Right cardiac atrium (tissue), 5 donors: ENCODE results near the gene CSK. TPM values are rescaled to one million over a fixed set of nuclear protein-coding genes. Genes with fewer than 3 reads are reported as not detected.

Experiments
- ATAC-seq, 2 donors: fragments of 200-7000 bp; cut with Tn5 transposase; one replicate each; pipeline versions ENCODE4 v1.8.0 to v1.9.1; 2020; ENCODE audit warnings: moderate library complexity in 2 of 2, mild to moderate bottlenecking in 1 of 2
- DNase-seq, 3 donors: peaks; one replicate each; pipeline ENCODE4 v3.0.0-alpha.2; 2020
- H3K27ac ChIP-seq: one replicate; pipeline ENCODE4 v1.5.1; 2013; ENCODE audit warnings: mild to moderate bottlenecking, low read length, control low read depth, moderate library complexity
- H3K27me3 ChIP-seq: one replicate; pipeline ENCODE4 v1.6.1; 2013; ENCODE audit not compliant: control insufficient read depth, insufficient read depth
- H3K4me1 ChIP-seq: one replicate; pipeline ENCODE4 v1.6.1; 2013; ENCODE audit warnings: low read length; ENCODE audit not compliant: control insufficient read depth, insufficient read depth
- H3K4me3 ChIP-seq: one replicate; pipeline ENCODE4 v1.5.1; 2013; ENCODE audit warnings: low read length, control low read depth
- H3K9me3 ChIP-seq: one replicate; pipeline ENCODE4 v1.6.1; 2013; ENCODE audit warnings: low read length; ENCODE audit not compliant: control insufficient read depth
- WGBS: extraction: QIAGEN DNeasy Blood & Tissue Kit; methylation state at CpG from one replicate; pipeline ENCODE4 v1.1.7; 2013; 5-methylcytosine and 5-hydroxymethylcytosine counted together
- intact Hi-C, 4 donors: fragments of 100-400 bp; cut with DNase I; formaldehyde crosslinking; loops; one replicate each; pipeline versions ENCODE4 v1.11.0 to v1.14.0; 2022 to 2023
- polyA plus RNA-seq: library from polyadenylated mRNA; stranded (reverse); fragments of 200-250 nt; gene quantifications from one replicate; pipeline ENCODE4 v1.2.3, GENCODE V29; 2013
- total RNA-seq, 4 donors: library from RNA; stranded (reverse); fragmentation: NEBNext Ultra II Directional; extraction: Animal tissue kit (Norgen Biotek cat#: 25700); gene quantifications; one replicate each; pipeline ENCODE4 v1.2.1, GENCODE V29; 2021
- donor health status: healthy with polysubstance abuse.
- donor health status: DM: no; HTN: yes; CAD: no.
- donor health status: DM: no; HTN: no; CAD: no.
- donor health status: DM: no; HTN: yes; CAD: no; lungs with severe emphysema.
- donor health status: DM: yes; HTN: yes; CAD: no.

Gene CSK
- total and polyA plus RNA-seq, 5 donors, result 44.3 to 68.3 (median 59.3) TPM

- H3K27me3 ChIP-seq, result no peaks in the 10 kb centered on the region
- H3K27ac ChIP-seq, result peak overlapping the region; percentile 85
- intact Hi-C loops, result loop anchor here in 1 of 4 donors (10.0 kb wide), 1 partner anchor 47 kb away; no protein-coding TSS in a partner anchor
- H3K9me3 ChIP-seq, result no peaks in the 10 kb centered on the region
- H3K4me3 ChIP-seq, result no peak overlapping the region
- WGBS, result 33% methylated on average over 13 of the region's 13 CpGs
- H3K4me1 ChIP-seq, result peaks cover 46% of the 10 kb centered on the region
- peak; percentile 20 to 35 for ATAC-seq
- peak; percentile 62 to 86 (median 84) for DNase-seq
Observed at GRCh38 chr15:74787251-74788041, 5.6 kb downstream of the CSK start.

- intact Hi-C loops, result loop anchor here in 1 of 4 donors (10.0 kb wide), 1 partner anchor 47 kb away; no protein-coding TSS in a partner anchor
- WGBS, result 47% methylated on average over 7 of the region's 7 CpGs
- DNase-seq (no peak), ATAC-seq (no peak)
- H3K27me3 ChIP-seq, result no peaks in the 10 kb centered on the region
- no peak overlapping the region for H3K4me3 ChIP-seq
- H3K4me1 ChIP-seq, result peaks cover 44% of the 10 kb centered on the region
- H3K9me3 ChIP-seq, result no peaks in the 10 kb centered on the region
- H3K27ac ChIP-seq, result peak overlapping the region; percentile 85
Observed at GRCh38 chr15:74788042-74788682, 6.3 kb downstream of the CSK start.

DNA sequence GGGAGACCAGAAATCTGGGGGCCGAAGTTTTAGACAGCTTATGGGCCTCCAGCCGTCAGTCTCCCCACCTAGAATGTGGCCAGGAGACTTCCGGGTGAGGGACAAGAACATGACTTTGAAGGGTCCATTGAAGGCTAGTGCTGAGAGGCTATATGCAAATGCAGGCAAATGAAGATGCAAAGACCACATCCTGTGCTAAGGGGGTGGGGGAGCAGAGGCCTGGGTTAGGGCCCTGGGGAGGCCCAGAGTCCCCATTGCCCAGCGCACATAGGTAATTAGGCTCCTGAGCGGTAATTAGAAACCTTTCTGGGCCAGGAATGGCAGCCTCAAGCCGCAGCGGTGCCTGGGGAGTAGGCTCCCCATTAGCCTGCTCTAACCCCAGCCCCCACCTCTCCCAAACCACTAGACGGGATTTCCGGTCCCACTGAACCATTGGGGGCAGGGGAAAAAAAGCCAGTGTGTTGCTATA is 6.8 kb downstream of the CSK start:
- ATAC-seq (no peak), DNase-seq (peak in 1 of 3 donors; percentile 54)
- peak overlapping the region; percentile 85 for H3K27ac ChIP-seq
- H3K4me3 ChIP-seq, result no peak overlapping the region
- no peaks in the 10 kb centered on the region for H3K27me3 ChIP-seq
- no peaks in the 10 kb centered on the region for H3K9me3 ChIP-seq
- WGBS, result 63% methylated on average over 9 of the region's 9 CpGs
- intact Hi-C loops, result loop anchor here in 1 of 4 donors (10.0 kb wide), 1 partner anchor 46 kb away; no protein-coding TSS in a partner anchor
- H3K4me1 ChIP-seq, result peaks cover 40% of the 10 kb centered on the region

DNA sequence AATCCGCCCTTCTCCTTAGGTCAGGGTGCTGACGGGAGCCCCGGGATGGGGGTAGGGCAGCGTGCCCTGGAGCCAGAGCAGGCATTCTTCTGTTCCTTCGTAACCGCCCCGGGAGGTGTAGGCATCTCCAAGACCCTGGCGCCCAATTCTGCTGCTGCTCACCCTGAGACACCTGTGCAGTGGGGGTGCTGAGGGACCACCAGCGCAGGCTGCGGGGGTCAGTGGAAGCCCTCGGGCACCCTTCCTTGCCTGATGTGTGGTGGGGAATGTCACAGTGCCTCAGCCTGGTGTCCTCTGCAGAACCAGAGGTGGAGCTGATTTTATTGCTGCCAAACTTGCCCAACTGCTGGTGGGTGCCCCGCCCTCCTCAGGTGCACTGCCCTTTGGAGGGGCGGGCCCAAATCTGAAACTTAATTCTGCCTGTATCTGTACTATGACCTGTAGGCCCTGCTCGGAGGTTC is 7.3 kb downstream of the CSK start:
- H3K27me3 ChIP-seq, result no peaks in the 10 kb centered on the region
- peak overlapping the region; percentile 85 for H3K27ac ChIP-seq
- H3K9me3 ChIP-seq, result no peaks in the 10 kb centered on the region
- intact Hi-C loops, result loop anchor here in 1 of 4 donors (10.0 kb wide), 1 partner anchor 46 kb away; no protein-coding TSS in a partner anchor
- ATAC-seq (no peak), DNase-seq (peak in 2 of 3 donors; percentile 60 to 64)
- 57% methylated on average over 14 of the region's 14 CpGs for WGBS
- H3K4me1 ChIP-seq, result peaks cover 37% of the 10 kb centered on the region
- no peak overlapping the region for H3K4me3 ChIP-seq

DNA sequence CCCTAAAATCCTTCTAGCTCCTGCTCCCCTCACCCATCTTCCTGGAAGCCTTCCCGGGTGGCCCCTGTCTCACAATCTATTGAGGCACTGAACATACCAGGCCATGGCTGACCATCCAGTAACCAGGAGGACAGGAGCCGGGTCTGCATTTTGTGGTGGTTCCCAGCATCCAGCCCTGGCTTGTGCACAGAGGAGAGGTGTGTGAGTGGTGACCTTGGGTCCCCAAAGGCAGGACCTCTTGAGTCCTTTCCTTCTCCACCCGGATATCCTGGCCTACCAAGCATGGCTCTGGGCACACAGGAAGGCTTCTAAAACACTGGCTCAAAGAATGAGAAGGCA is 7.8 kb downstream of the CSK start:
- no peak for DNase-seq
- ATAC-seq, result no peak
- H3K27ac ChIP-seq, result peak overlapping the region; percentile 85
- H3K9me3 ChIP-seq, result no peaks in the 10 kb centered on the region
- no peaks in the 10 kb centered on the region for H3K27me3 ChIP-seq
- intact Hi-C loops, result loop anchor here in 1 of 4 donors (10.0 kb wide), 1 partner anchor 45 kb away; no protein-coding TSS in a partner anchor
- 29% methylated on average over 3 of the region's 3 CpGs for WGBS
- H3K4me1 ChIP-seq, result peaks cover 37% of the 10 kb centered on the region
- H3K4me3 ChIP-seq, result no peak overlapping the region

DNA sequence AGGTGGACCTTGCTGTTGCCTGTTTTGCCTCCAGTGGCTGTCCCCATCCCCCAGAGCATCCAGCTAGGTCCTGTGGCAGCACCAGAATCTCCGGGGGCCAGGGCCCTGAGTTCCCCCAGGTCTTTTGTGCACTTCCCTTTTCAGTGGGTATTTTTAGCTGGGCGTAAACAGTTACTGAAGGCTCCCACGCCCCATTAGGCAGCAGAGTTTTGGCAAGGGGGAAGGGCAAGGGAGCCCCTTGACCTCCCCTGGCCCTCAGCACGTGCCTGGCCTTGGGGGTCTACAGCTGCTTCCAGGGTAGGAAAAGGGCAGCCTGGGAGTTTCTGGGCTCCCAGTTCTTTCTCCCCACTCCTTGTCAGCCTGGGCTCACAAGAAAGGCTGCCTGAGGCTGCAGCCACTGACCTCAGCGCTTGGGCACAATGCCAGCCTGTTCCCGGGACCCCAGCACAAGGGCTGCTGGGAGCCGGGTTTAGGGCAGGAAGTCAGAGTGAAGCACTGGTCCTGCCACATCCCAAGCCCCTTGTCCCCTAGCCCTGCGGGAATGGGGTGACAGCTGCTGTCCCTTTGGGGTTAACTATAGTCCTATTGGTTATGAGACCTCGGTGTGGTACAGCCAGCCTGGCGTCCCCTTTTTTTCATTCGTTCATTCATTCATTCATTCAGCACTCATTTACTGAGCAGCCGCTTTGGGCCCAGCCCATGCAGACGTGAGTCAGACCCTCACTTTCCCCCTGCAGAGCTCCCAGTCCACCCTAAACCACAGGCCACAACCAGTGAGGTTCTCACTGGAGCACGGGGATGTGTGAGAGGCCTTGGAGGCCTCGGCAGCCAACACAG is 8.4 kb downstream of the CSK start:
- Histone ChIP-seq H3K27me3 (no peaks in the 10 kb centered on the region), H3K9me3 (no peaks in the 10 kb centered on the region), H3K4me3 (no peak overlapping the region), H3K4me1 (peaks cover 37% of the 10 kb centered on the region), H3K27ac (peak overlapping the region; percentile 85)
- peak; percentile 34 for ATAC-seq
- DNase-seq, result peak; percentile 87 to 95 (median 94)
- intact Hi-C loops, result no loop called here
- WGBS, result 16% methylated on average over 15 of the region's 15 CpGs

DNA sequence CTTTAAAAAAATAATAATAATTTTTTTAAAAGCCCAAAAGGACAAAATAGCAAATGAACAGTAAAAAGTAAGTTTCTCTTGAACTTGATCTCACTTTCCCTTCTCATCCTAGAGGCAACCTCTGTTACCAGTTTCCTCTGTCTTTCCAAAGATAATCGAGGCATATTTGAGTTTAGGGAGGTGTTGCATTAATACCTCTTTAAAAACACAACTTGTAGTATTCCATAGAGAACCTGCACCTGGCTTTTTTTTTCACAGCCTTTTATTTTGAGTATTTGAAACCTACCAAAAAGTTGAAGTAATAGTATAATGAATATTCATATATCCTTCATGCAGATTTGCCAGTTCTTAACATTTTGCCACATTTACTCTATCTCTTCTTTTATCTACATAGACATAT is 9.1 kb downstream of the CSK start:
- Histone ChIP-seq H3K4me1 (peaks cover 37% of the 10 kb centered on the region), H3K4me3 (no peak overlapping the region), H3K9me3 (no peaks in the 10 kb centered on the region), H3K27ac (no peak overlapping the region), H3K27me3 (no peaks in the 10 kb centered on the region)
- no peak for DNase-seq
- ATAC-seq, result no peak
- WGBS, result 53% methylated on average over 1 of the region's 1 CpG
- intact Hi-C loops, result no loop called here

DNA sequence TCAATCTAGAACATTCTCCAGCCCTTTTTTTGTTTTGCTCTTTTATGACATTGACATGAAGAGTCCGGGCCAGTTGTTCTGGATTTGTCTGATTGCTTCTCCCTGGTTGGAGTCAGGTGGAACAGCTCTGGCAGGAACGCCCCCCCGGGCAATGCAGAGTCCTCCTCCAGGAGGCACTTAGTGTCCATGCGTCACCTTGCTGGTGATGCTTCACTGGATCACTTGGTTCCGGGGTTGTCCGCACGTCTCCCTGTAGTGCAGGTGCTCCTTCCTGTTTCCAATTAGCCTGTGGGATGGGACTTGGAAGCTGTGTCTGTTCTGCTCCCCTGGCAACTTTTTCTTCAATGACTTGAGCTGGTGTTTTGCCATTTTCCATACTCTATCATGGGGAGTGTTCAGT is 9.8 kb downstream of the CSK start:
- H3K27me3 ChIP-seq, result no peaks in the 10 kb centered on the region
- DNase-seq (peak in 1 of 3 donors; percentile 36), ATAC-seq (no peak)
- no peak overlapping the region for H3K27ac ChIP-seq
- H3K4me1 ChIP-seq, result peaks cover 33% of the 10 kb centered on the region
- WGBS, result 83% methylated on average over 7 of the region's 7 CpGs
- H3K4me3 ChIP-seq, result no peak overlapping the region
- intact Hi-C loops, result no loop called here
- no peaks in the 10 kb centered on the region for H3K9me3 ChIP-seq

DNA sequence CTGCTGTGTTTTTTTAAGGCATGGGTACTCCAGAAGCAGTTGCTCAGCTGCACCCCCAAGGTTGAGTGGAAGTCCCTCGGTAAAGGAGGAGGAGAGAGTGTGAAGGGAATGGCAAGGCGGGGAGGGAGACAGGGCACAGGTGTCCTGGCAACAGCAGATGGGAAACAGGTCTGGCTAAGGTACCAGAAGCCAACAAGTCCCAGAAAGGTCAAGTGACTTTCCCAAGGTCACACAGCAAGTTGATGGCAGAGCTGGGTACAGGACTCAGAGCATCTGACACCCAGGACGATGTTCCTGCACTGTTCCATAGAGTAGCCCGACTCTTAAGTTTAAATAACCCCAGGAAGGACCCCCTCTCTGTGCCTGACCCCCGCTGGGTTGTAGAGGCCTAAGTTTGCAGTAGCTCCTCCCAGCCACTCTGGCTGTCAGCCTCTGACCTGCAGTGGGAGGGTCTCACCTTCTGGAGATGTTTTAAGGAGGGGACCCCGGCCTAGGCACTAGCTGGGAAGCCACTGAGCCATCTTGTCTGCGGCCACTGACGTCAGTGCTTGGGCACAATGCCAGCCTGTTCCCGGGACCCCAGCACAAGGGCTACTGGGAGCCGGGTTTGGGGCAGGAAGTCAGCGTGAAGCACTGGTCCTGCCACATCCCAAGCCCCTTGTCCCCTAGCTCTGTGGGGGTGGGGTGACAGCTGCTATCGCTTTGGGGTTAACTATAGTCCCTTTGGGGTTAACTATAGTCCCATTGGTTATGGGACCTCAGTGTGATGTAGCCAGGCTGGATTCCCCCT is 10.5 kb downstream of the CSK start:
- intact Hi-C loops, result no loop called here
- DNase-seq (peak; percentile 53 to 73 (median 70)), ATAC-seq (no peak)
- WGBS, result 62% methylated on average over 12 of the region's 12 CpGs
- Histone ChIP-seq H3K9me3 (no peaks in the 10 kb centered on the region), H3K4me3 (no peak overlapping the region), H3K27ac (no peak overlapping the region), H3K27me3 (no peaks in the 10 kb centered on the region), H3K4me1 (peaks cover 29% of the 10 kb centered on the region)
